Right atrium auricular region (tissue), 2 donors: ENCODE data around the gene CCDC54. TPM values are rescaled to one million over a fixed set of nuclear protein-coding genes. Genes with fewer than 3 reads are reported as not detected.
"Not testable (repeated sequence)": the region's sequence is repeated elsewhere in the genome, so short reads cannot be mapped to it uniquely, and the experiment has no call there.

Source experiments
- DNase-seq: peaks from one replicate; pipeline ENCODE4 v3.0.0-alpha.2; 2019; ENCODE audit warnings: low spot score
- H3K27ac ChIP-seq, 2 donors: fragments of 200-600 bp; sonication (generic); 1 replicate in 1 of 2; 2 replicates in 1 of 2; pipeline ENCODE4 v1.5.1; 2016 to 2019
- H3K27me3 ChIP-seq, 2 donors: fragments of 200-600 bp; sonication (generic); one replicate each; pipeline versions ENCODE4 v1.5.1 to v1.6.0; 2017 to 2019
- H3K36me3 ChIP-seq: fragments of 200-600 bp; sonication (generic); one replicate; pipeline ENCODE4 v1.5.1; 2016
- H3K4me1 ChIP-seq, 2 donors: fragments of 200-600 bp; sonication (generic); one replicate each; pipeline versions ENCODE4 v1.5.1 to v1.6.0; 2017 to 2019
- H3K4me3 ChIP-seq, 2 donors: fragments of 200-600 bp; sonication (generic); 1 replicate in 1 of 2; 2 replicates in 1 of 2; pipeline ENCODE4 v1.5.1; 2017 to 2019; ENCODE audit warnings: mild to moderate bottlenecking in 1 of 2, moderate library complexity in 1 of 2
- H3K9me3 ChIP-seq, 2 donors: fragments of 200-600 bp; sonication (generic); one replicate each; pipeline ENCODE4 v1.5.1; 2019
- CTCF ChIP-seq, 2 donors: fragments of 200-600 bp; sonication (generic); IDR thresholded peaks; one replicate each; pipeline ENCODE4 v1.5.1; 2019; ENCODE audit warnings: antibody characterized with exemption in 2 of 2
- total RNA-seq, 2 donors: library from RNA; depleted of rRNA; stranded (reverse); fragments of >200 nt; gene quantifications; one replicate each; pipeline ENCODE4 v1.1.0, GENCODE V29; 2016

Gene CCDC54
- not detected for total RNA-seq

DNA sequence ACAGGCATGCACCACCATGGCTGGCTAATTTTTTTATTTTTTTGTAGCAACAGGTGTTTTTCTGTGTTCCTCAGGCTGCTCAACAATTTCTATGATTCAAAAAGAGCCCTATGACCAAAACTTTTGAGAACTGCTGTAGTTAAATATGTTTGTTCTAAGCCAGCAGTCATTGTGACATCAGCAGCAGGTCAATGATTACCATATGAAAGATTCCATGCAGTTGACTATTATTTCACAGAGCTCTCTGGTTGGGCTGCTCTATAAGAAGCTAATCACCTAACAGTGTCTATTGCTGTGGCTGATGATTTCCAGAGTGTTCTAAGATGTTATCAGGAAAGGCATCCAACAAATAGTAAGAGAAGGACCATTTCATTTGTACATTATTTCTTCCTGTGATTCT is at the start of gene CCDC54:
CCDC54 (plus strand) TSS at position 289 of the 400 bp plus-strand sequence. CDS start 149 bp downstream, outside the sequence.
- Histone ChIP-seq H3K27ac (no peak within 1 kb of the TSS), H3K4me3 (no peak within 1 kb of the TSS), H3K4me1 (no peaks in the 10 kb centered on the region), H3K27me3 (no peaks in the 10 kb centered on the region), H3K9me3 (no peaks in the 10 kb centered on the region), H3K36me3 (no peaks in the 10 kb centered on the region)
- no peak for DNase-seq
- TF ChIP-seq CTCF (IDR thresholded peaks at IDR 0.05): no peak

DNA sequence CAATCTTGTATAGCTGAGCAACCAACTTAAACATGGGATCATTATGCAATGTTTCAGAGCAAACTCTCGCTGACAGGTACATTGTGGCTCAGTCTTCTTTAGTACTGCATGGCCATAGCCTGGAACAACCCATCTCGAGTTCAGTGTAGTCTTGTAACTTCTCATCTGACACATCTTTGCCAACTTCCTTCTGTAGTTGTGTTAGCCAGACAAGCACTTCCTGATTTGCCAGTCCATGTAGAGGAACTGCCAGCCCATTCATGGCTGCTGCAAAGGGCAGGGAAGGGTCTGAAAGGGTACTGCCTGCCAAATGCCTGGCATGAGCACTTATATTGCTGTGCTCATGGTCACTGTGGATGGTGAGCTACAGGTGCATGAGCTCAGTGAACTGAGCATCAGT is 49.2 kb upstream of the CCDC54 start:
- Histone ChIP-seq H3K4me1 (no peaks in the 10 kb centered on the region), H3K9me3 (no peaks in the 10 kb centered on the region), H3K36me3 (no peaks in the 10 kb centered on the region), H3K27ac (no peak overlapping the region), H3K27me3 (no peaks in the 10 kb centered on the region), H3K4me3 (no peak overlapping the region)
- no peak for DNase-seq
- TF ChIP-seq CTCF (IDR thresholded peaks at IDR 0.05): no peak

DNA sequence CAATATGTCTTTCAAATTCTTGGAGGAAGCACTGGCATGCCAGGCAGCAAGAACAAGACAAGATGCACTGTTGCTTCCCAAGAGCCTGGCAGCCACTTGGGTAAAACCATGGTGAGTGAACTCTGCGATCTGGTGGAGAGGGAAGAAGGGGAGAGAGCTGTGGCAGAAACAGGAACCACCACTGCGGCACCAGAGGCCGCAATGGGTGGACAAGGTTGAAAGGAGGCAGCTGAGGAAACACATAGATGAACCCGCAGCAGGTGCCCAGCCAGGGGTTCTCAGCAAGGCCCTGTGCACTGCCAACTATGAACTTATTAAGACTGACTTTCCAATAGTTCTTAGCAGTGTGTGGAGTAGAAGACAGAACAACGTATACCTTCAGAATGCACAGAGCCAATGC is 48.2 kb upstream of the CCDC54 start:
- Histone ChIP-seq H3K36me3 (no peaks in the 10 kb centered on the region), H3K4me1 (no peaks in the 10 kb centered on the region), H3K4me3 (no peak overlapping the region), H3K27me3 (no peaks in the 10 kb centered on the region), H3K9me3 (no peaks in the 10 kb centered on the region), H3K27ac (no peak overlapping the region)
- TF ChIP-seq CTCF (IDR thresholded peaks at IDR 0.05): no peak
- no peak for DNase-seq

DNA sequence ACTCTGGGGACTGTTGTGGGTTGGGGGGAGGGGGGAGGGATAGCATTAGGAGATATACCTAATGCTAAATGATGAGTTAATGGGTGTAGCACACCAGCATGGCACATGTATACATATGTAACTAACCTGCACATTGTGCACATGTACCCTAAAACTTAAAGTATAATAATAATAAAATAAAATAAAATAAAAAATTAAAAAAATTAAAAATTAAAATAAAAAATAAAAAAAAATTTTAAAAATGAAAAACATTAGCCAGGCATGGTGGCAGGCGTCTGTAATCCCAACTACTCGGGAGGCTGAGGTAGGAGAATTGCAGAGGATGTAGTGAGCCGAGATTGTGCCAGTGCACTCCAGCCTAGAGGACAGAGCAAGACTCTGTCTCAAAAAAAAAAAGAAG is 37.5 kb upstream of the CCDC54 start:
- H3K9me3 ChIP-seq, H3K27me3 ChIP-seq, DNase-seq, H3K4me3 ChIP-seq, H3K36me3 ChIP-seq, H3K27ac ChIP-seq, H3K4me1 ChIP-seq: not testable (repeated sequence)

DNA sequence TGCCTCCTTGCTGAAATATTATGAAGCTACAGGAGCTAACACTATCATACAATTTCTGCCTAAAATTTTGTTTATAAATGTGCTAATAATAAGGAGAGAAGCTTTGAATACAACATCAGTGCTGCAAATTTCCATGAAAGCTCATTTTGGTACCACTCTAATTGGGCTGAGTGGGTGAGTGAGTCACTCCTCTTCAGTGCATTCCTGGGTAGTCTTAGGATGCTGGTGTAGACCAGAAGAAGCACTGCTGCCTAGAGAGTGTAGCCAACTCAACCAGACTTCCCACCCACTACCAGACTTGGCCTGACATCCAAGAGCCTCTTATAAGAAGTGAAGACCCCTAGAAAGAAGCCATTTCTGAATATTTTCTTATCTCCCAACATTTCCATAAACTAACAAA is 32.5 kb upstream of the CCDC54 start:
- H3K4me1 ChIP-seq: no peaks in the 10 kb centered on the region

DNA sequence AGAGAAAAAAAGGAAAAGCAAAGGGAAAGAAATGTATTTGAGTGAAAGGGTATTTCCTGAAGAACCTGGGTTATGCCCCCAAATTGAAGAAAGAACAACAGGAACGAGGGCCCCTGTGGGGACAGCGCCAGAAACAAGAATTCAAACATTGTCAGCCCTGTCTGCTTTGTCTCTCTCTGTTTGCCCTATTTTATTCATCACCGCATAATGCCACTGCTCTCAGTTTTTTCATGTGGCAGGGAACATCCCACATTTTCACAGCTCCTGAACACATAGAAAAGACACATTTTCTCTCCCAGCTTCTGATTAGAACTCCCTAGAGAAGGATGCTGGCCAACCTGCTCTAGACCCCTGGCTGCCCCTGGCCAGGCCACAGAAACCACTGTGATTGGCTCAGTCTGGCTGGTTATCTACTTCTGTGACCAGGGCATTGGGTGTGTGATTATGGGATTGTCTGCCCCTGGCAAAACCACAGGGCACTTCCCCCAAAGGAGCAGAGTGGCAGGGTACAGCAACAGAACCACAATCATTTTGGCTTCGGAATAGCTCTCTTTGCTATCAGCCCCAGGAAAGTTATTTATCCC is 31.3 kb upstream of the CCDC54 start:
- Histone ChIP-seq H3K9me3 (peaks cover 0 to 3% of the 10 kb centered on the region in 2 donors), H3K36me3 (no peaks in the 10 kb centered on the region), H3K27ac (no peak overlapping the region), H3K27me3 (no peaks in the 10 kb centered on the region), H3K4me3 (no peak overlapping the region), H3K4me1 (no peaks in the 10 kb centered on the region)
- no peak for TF ChIP-seq CTCF (IDR thresholded peaks at IDR 0.05)
- DNase-seq: no peak

More for the DNA sequence above, 32.5 kb upstream of the CCDC54 start:
- Histone ChIP-seq H3K4me3 (no peak overlapping the region), H3K9me3 (no peaks in the 10 kb centered on the region), H3K27ac (no peak overlapping the region), H3K27me3 (no peaks in the 10 kb centered on the region), H3K36me3 (no peaks in the 10 kb centered on the region)
- DNase-seq: no peak
- no peak for TF ChIP-seq CTCF (IDR thresholded peaks at IDR 0.05)
